ENCODE data around the gene MACROD2. TPM values are rescaled to one million over a fixed set of nuclear protein-coding genes. Genes with fewer than 3 reads are reported as not detected.

MACROD2 gene
- total RNA-seq, 1 experiment from 2014 or later, result 3.7 TPM

DNA sequence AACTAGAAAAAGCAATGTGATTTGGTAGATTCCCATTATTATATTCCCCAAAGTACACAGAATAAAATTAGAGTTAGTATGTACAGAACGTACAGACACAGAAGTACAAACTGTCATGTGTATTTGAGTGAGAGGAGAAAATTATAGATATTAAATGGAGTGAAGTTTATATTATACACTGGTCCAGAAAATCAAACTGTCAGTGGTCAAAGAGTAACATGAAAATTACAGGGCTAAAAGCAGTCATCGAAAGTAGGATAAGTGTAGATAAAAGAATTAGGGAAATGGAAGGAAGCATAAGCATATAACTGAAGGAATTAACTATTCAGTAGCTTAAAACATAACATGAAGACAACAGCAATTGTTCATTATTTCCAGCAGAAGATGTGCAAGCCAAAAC is 35.2 kb upstream of the MACROD2 start (continued):
- TF ChIP-seq, protein P1, sequence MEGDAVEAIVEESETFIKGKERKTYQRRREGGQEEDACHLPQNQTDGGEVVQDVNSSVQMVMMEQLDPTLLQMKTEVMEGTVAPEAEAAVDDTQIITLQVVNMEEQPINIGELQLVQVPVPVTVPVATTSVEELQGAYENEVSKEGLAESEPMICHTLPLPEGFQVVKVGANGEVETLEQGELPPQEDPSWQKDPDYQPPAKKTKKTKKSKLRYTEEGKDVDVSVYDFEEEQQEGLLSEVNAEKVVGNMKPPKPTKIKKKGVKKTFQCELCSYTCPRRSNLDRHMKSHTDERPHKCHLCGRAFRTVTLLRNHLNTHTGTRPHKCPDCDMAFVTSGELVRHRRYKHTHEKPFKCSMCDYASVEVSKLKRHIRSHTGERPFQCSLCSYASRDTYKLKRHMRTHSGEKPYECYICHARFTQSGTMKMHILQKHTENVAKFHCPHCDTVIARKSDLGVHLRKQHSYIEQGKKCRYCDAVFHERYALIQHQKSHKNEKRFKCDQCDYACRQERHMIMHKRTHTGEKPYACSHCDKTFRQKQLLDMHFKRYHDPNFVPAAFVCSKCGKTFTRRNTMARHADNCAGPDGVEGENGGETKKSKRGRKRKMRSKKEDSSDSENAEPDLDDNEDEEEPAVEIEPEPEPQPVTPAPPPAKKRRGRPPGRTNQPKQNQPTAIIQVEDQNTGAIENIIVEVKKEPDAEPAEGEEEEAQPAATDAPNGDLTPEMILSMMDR (IDR thresholded peaks at IDR 0.05 in 2 of 3, conservative IDR thresholded peaks at IDR 0.05 in 1 of 3; ENCODE audit: borderline replicate concordance in 1 of 3, insufficient read depth in 1 of 3, low read depth in 2 of 3, low read length in 2 of 3), result no peak

DNA sequence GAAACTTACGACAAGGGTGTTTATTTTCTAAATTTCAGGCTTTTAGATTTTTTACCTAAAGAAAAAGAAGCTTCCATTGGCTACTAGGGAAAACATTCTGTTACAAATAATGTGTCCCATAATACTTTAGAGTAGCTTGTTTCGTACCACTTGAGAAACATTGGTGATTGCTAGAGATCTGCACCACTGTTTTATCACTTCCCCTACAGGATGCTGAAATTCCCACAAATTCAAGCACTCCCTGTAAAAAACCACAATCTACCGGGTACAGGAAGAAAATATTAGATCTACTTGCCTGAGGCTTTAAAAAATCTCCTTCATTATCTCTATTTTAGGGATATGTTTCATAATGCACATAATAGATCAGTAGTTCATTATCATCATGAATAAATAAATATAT is 34.8 kb upstream of the MACROD2 start:
- Histone ChIP-seq H3K9ac (ENCODE audit: low read length) (no peak overlapping the region), H4K20me1 (ENCODE audit: insufficient read depth) (no peaks in the 10 kb centered on the region), H3K9me2 (ENCODE audit: insufficient read depth) (no peaks in the 10 kb centered on the region), H2AFZ (ENCODE audit: low read depth, low read length, poor library complexity, severe bottlenecking) (no peak overlapping the region), H3K4me3 (replicated peaks in 1 of 2; ENCODE audit: low read depth in 1 of 2, low read length in 2 of 2) (no peak overlapping the region), H3K79me2 (ENCODE audit: insufficient read depth, low read length) (no peaks in the 10 kb centered on the region), H3K4me2 (ENCODE audit: low read length) (no peak overlapping the region), H3K27ac (ENCODE audit: low read depth, low read length) (no peak overlapping the region), H3K27me3 (ENCODE audit: insufficient read depth, low read length) (no peaks in the 10 kb centered on the region), H3K4me1 (ENCODE audit: control insufficient read depth in 1 of 2, insufficient read depth in 2 of 2, low read length in 2 of 2) (no peaks in the 10 kb centered on the region), H3K9me3 (ENCODE audit: control insufficient read depth in 1 of 2, insufficient read depth in 1 of 2, low read depth in 1 of 2, low read length in 2 of 2) (no peaks in the 10 kb centered on the region), H3K36me3 (ENCODE audit: control insufficient read depth in 1 of 2, insufficient read depth in 2 of 2, low read length in 2 of 2) (no peaks in the 10 kb centered on the region)
- ATAC-seq (no peak), DNase-seq (ENCODE audit: low read depth, low spot score) (no peak)
- TF ChIP-seq ZNF274 (IDR thresholded peaks at IDR 0.05; ENCODE audit: low read depth, low read length), result no peak
- TF ChIP-seq SP1 (IDR thresholded peaks at IDR 0.05; ENCODE audit: low read depth), result no peak
- CTCF ChIA-PET, result no interaction called here
- RAD21 ChIA-PET (ENCODE audit: low non-redundant PET in 1 of 2, low total read pairs in 2 of 2, uncharacterized antibody in 2 of 2, unreplicated experiment in 2 of 2), result no interaction called here
- intact Hi-C loops (cut with micrococcal nuclease), result no loop called here
- POLR2A ChIA-PET, result no interaction called here
- no TSS peak for BruUV-seq (replicated peaks)

DNA sequence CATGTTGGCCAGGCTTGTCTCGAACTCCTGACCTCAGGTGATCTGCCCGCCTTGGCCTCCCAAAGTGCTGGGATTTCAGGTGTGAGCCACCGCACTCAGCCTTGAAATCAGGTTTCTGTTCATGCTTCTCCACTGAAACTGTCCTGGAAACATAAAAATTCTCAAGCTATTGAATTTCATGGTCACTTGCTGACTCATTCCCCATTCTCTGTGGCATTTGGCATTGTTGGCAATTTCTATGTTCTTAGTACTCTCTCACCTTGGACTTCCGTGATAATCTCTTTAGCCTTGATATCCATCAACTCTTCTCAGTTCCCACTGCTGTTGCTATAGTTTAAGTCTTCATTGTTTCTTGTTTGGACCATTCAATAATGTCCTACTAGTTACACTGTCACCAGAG is 11.1 kb upstream of the MACROD2 start:
- ATAC-seq (no peak), DNase-seq (ENCODE audit: low read depth, low spot score) (no peak)
- ChIA-PET RAD21 (ENCODE audit: low non-redundant PET in 1 of 2, low total read pairs in 2 of 2, uncharacterized antibody in 2 of 2, unreplicated experiment in 2 of 2) (no interaction called here), POLR2A (no interaction called here), CTCF (no interaction called here)
- Histone ChIP-seq H3K9me2 (ENCODE audit: insufficient read depth) (no peaks in the 10 kb centered on the region), H3K79me2 (ENCODE audit: insufficient read depth, low read length) (no peaks in the 10 kb centered on the region), H3K4me2 (ENCODE audit: low read length) (peak overlapping the region; percentile 2; the same call in 1 of the 2 replicates), H3K27me3 (ENCODE audit: insufficient read depth, low read length) (no peaks in the 10 kb centered on the region), H3K4me1 (ENCODE audit: control insufficient read depth in 1 of 2, insufficient read depth in 2 of 2, low read length in 2 of 2) (peaks cover 0 to 5% of the 10 kb centered on the region in 2 experiments; a peak in 1 of 4 replicates), H3K4me3 (replicated peaks in 1 of 2; ENCODE audit: low read depth in 1 of 2, low read length in 2 of 2) (no peak overlapping the region), H3K27ac (ENCODE audit: low read depth, low read length) (no peak overlapping the region), H3K9me3 (ENCODE audit: control insufficient read depth in 1 of 2, insufficient read depth in 1 of 2, low read depth in 1 of 2, low read length in 2 of 2) (no peaks in the 10 kb centered on the region), H3K9ac (ENCODE audit: low read length) (no peak overlapping the region), H2AFZ (ENCODE audit: low read depth, low read length, poor library complexity, severe bottlenecking) (no peak overlapping the region), H3K36me3 (ENCODE audit: control insufficient read depth in 1 of 2, insufficient read depth in 2 of 2, low read length in 2 of 2) (no peaks in the 10 kb centered on the region), H4K20me1 (ENCODE audit: insufficient read depth) (no peaks in the 10 kb centered on the region)
- BruUV-seq (replicated peaks), result no TSS peak
- intact Hi-C loops (cut with micrococcal nuclease), result no loop called here
- TF ChIP-seq CBX3 (IDR thresholded peaks at IDR 0.05; ENCODE audit: low read depth) (no peak), POLR2AphosphoS5 (IDR thresholded peaks at IDR 0.05; ENCODE audit: low read depth, low read length) (no peak), YY1 (IDR thresholded peaks at IDR 0.05; ENCODE audit: extremely low read depth, insufficient replicate concordance, low read depth, low read length) (no peak), EZH2 (IDR thresholded peaks at IDR 0.05) (no peak), TCF7L2 (IDR thresholded peaks at IDR 0.05; ENCODE audit: borderline replicate concordance, extremely low read depth, insufficient read depth, insufficient read length) (no peak), EGR1 (IDR thresholded peaks at IDR 0.05; ENCODE audit: low read depth) (no peak)
- TF ChIP-seq, protein P2, sequence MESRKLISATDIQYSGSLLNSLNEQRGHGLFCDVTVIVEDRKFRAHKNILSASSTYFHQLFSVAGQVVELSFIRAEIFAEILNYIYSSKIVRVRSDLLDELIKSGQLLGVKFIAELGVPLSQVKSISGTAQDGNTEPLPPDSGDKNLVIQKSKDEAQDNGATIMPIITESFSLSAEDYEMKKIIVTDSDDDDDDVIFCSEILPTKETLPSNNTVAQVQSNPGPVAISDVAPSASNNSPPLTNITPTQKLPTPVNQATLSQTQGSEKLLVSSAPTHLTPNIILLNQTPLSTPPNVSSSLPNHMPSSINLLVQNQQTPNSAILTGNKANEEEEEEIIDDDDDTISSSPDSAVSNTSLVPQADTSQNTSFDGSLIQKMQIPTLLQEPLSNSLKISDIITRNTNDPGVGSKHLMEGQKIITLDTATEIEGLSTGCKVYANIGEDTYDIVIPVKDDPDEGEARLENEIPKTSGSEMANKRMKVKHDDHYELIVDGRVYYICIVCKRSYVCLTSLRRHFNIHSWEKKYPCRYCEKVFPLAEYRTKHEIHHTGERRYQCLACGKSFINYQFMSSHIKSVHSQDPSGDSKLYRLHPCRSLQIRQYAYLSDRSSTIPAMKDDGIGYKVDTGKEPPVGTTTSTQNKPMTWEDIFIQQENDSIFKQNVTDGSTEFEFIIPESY (IDR thresholded peaks at IDR 0.05; ENCODE audit: extremely low read depth, insufficient replicate concordance, low read length), result no peak
- TF ChIP-seq, protein P3, sequence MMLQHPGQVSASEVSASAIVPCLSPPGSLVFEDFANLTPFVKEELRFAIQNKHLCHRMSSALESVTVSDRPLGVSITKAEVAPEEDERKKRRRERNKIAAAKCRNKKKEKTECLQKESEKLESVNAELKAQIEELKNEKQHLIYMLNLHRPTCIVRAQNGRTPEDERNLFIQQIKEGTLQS (IDR thresholded peaks at IDR 0.05), result no peak

Data from HCT116 (cell line).